ENCODE data around the gene C1orf210. TPM values are rescaled to one million over a fixed set of nuclear protein-coding genes. Genes with fewer than 3 reads are reported as not detected.

C1orf210 gene
- polyA plus RNA-seq, 1 donor (not counting 4 experiments of a cell fraction or from before 2014, with no cell fraction given), result 5.6 TPM

- no peaks in the 10 kb centered on the region for H3K9me3 ChIP-seq (ENCODE audit: control insufficient read depth, low read depth, low read length)
- H3K27ac ChIP-seq (ENCODE audit: control insufficient read depth, insufficient read depth, low read length), result no peak overlapping the region
- no peak overlapping the region for H2AFZ ChIP-seq (ENCODE audit: control insufficient read depth, low read length)
- H3K9me1 ChIP-seq (ENCODE audit: control insufficient read depth, extremely low read depth, insufficient read depth, low read length), result no peaks in the 10 kb centered on the region
- H3K79me2 ChIP-seq (ENCODE audit: control insufficient read depth, insufficient read depth, low read length), result no peaks in the 10 kb centered on the region
- no peak for DNase-seq (ENCODE audit: low read depth, low spot score)
- H4K20me1 ChIP-seq (ENCODE audit: control insufficient read depth, extremely low read depth, insufficient read depth, low read length), result no peaks in the 10 kb centered on the region
- H3K27me3 ChIP-seq (ENCODE audit: control insufficient read depth, extremely low read depth, insufficient read depth, low read length), result no peaks in the 10 kb centered on the region
- TF ChIP-seq CTCF (optimal IDR thresholded peaks at IDR 0.05 in 1 of 3, IDR thresholded peaks at IDR 0.05 in 1 of 3, conservative IDR thresholded peaks at IDR 0.05 in 1 of 3; ENCODE audit: extremely low read depth in 1 of 3, insufficient read depth in 2 of 3, low read length in 3 of 3) (peak in 1 of 3 experiments; percentile 14), EZH2 (IDR thresholded peaks at IDR 0.05; ENCODE audit: low read length) (no peak)
- FAIRE-seq, result no peak
- no peak overlapping the region for H3K4me3 ChIP-seq (ENCODE audit: control insufficient read depth in 2 of 3, extremely low read depth in 1 of 3, insufficient read depth in 2 of 3, low read depth in 1 of 3, low read length in 3 of 3)
- no peaks in the 10 kb centered on the region for H3K36me3 ChIP-seq (ENCODE audit: control insufficient read depth in 2 of 2, extremely low read depth in 1 of 2, insufficient read depth in 2 of 2, low read length in 2 of 2)
- no peaks in the 10 kb centered on the region for H3K4me1 ChIP-seq (ENCODE audit: control insufficient read depth, extremely low read depth, insufficient read depth, low read length)
- dilution Hi-C loops (cut with MboI; ENCODE audit: extremely low pct_ligation_motif_present, low sequenced_read_pairs), result no loop called here
- no peak overlapping the region for H3K4me2 ChIP-seq (ENCODE audit: control insufficient read depth, extremely low read depth, insufficient read depth, low read depth, low read length)
- no peak overlapping the region for H3K9ac ChIP-seq (ENCODE audit: control insufficient read depth, extremely low read depth, insufficient read depth, low read length)
These were observed 31.5 kb upstream of the C1orf210 start for GRCh38 chr1:43316738-43317520.

GRCh38 chr1:43315963-43316737 is 30.8 kb upstream of the C1orf210 start:
- Histone ChIP-seq H2AFZ (ENCODE audit: control insufficient read depth, low read length) (no peak overlapping the region), H3K9ac (ENCODE audit: control insufficient read depth, extremely low read depth, insufficient read depth, low read length) (no peak overlapping the region), H3K36me3 (ENCODE audit: control insufficient read depth in 2 of 2, extremely low read depth in 1 of 2, insufficient read depth in 2 of 2, low read length in 2 of 2) (no peaks in the 10 kb centered on the region), H3K9me1 (ENCODE audit: control insufficient read depth, extremely low read depth, insufficient read depth, low read length) (no peaks in the 10 kb centered on the region), H3K4me2 (ENCODE audit: control insufficient read depth, extremely low read depth, insufficient read depth, low read depth, low read length) (no peak overlapping the region), H4K20me1 (ENCODE audit: control insufficient read depth, extremely low read depth, insufficient read depth, low read length) (no peaks in the 10 kb centered on the region), H3K4me3 (ENCODE audit: control insufficient read depth in 2 of 3, extremely low read depth in 1 of 3, insufficient read depth in 2 of 3, low read depth in 1 of 3, low read length in 3 of 3) (no peak overlapping the region), H3K9me3 (ENCODE audit: control insufficient read depth, low read depth, low read length) (no peaks in the 10 kb centered on the region), H3K27me3 (ENCODE audit: control insufficient read depth, extremely low read depth, insufficient read depth, low read length) (peaks cover 4% of the 10 kb centered on the region), H3K4me1 (ENCODE audit: control insufficient read depth, extremely low read depth, insufficient read depth, low read length) (no peaks in the 10 kb centered on the region), H3K27ac (ENCODE audit: control insufficient read depth, insufficient read depth, low read length) (no peak overlapping the region), H3K79me2 (ENCODE audit: control insufficient read depth, insufficient read depth, low read length) (no peaks in the 10 kb centered on the region)
- FAIRE-seq (no peak), DNase-seq (ENCODE audit: low read depth, low spot score) (no peak)
- dilution Hi-C loops (cut with MboI; ENCODE audit: extremely low pct_ligation_motif_present, low sequenced_read_pairs), result no loop called here
- TF ChIP-seq EZH2 (IDR thresholded peaks at IDR 0.05; ENCODE audit: low read length), result no peak
- TF ChIP-seq CTCF (optimal IDR thresholded peaks at IDR 0.05 in 1 of 3, IDR thresholded peaks at IDR 0.05 in 1 of 3, conservative IDR thresholded peaks at IDR 0.05 in 1 of 3; ENCODE audit: extremely low read depth in 1 of 3, insufficient read depth in 2 of 3, low read length in 3 of 3), result no peak
